ENCODE data around the gene NLRC5. TPM values are rescaled to one million over a fixed set of nuclear protein-coding genes. Genes with fewer than 3 reads are reported as not detected.
"Not testable (repeated sequence)": the region's sequence is repeated elsewhere in the genome, so short reads cannot be mapped to it uniquely, and the experiment has no call there.

NLRC5 gene
- total RNA-seq, 4 donors from 2014 or later: 32.4 to 57.9 (median 37.1) TPM

- H3K4me3 ChIP-seq: no peak overlapping the region
- H3K4me1 ChIP-seq: peaks cover 0 to 66% (median 23%) of the 10 kb centered on the region in 4 donors
- no peak for DNase-seq (ENCODE audit: low spot score in 2 of 2)
- H3K27ac ChIP-seq: peak overlapping the region in 2 of 4 donors; percentile 77 to 93
- TF ChIP-seq POLR2A (IDR thresholded peaks at IDR 0.05) (no peak), EP300 (IDR thresholded peaks at IDR 0.05) (no peak), CTCF (IDR thresholded peaks at IDR 0.05) (no peak)
- 91 to 94% methylated on average over 2 of the region's 2 CpGs for WGBS, 2 donors
- H3K27me3 ChIP-seq: no peaks in the 10 kb centered on the region
- no peaks in the 10 kb centered on the region for H3K9me3 ChIP-seq
- H3K36me3 ChIP-seq: peaks cover 0 to 5% (median 0%) of the 10 kb centered on the region in 3 donors
Measured at GRCh38 chr16:56987692-56988091, 1.7 kb upstream of the NLRC5 start.

GRCh38 chr16:56988161-56988947 is 1.0 kb upstream of the NLRC5 start:
- DNase-seq (ENCODE audit: low spot score in 2 of 2): peak in 1 of 2 donors; percentile 24
- Histone ChIP-seq H3K27me3 (no peaks in the 10 kb centered on the region), H3K36me3 (peaks cover 0 to 2% (median 0%) of the 10 kb centered on the region in 3 donors), H3K27ac (peak overlapping the region; percentile 77 to 93 (median 83)), H3K9me3 (no peaks in the 10 kb centered on the region), H3K4me3 (peak overlapping the region; percentile 47 to 74 (median 62)), H3K4me1 (peaks cover 0 to 66% (median 23%) of the 10 kb centered on the region in 4 donors)
- no peak for TF ChIP-seq POLR2A (IDR thresholded peaks at IDR 0.05)
- TF ChIP-seq EP300 (IDR thresholded peaks at IDR 0.05): no peak
- no peak for TF ChIP-seq CTCF (IDR thresholded peaks at IDR 0.05)
- WGBS, 2 donors: 86 to 92% methylated on average over 6 of the region's 6 CpGs

- H3K36me3 ChIP-seq: no peaks in the 10 kb centered on the region
- TF ChIP-seq EP300 (IDR thresholded peaks at IDR 0.05) (no peak), CTCF (IDR thresholded peaks at IDR 0.05) (no peak), POLR2A (IDR thresholded peaks at IDR 0.05) (no peak)
- WGBS, 2 donors: 25 to 28% methylated on average over 7 of the region's 7 CpGs
- H3K4me1 ChIP-seq: peaks cover 0 to 62% (median 22%) of the 10 kb centered on the region in 4 donors
- H3K27ac ChIP-seq: peak overlapping the region; percentile 77 to 93 (median 83)
- H3K9me3 ChIP-seq: no peaks in the 10 kb centered on the region
- H3K4me3 ChIP-seq: peak overlapping the region; percentile 47 to 74 (median 62)
- DNase-seq (ENCODE audit: low spot score in 2 of 2): no peak
- no peaks in the 10 kb centered on the region for H3K27me3 ChIP-seq
Measured at GRCh38 chr16:56989988-56990387, 631 bp downstream of the NLRC5 start.

DNA sequence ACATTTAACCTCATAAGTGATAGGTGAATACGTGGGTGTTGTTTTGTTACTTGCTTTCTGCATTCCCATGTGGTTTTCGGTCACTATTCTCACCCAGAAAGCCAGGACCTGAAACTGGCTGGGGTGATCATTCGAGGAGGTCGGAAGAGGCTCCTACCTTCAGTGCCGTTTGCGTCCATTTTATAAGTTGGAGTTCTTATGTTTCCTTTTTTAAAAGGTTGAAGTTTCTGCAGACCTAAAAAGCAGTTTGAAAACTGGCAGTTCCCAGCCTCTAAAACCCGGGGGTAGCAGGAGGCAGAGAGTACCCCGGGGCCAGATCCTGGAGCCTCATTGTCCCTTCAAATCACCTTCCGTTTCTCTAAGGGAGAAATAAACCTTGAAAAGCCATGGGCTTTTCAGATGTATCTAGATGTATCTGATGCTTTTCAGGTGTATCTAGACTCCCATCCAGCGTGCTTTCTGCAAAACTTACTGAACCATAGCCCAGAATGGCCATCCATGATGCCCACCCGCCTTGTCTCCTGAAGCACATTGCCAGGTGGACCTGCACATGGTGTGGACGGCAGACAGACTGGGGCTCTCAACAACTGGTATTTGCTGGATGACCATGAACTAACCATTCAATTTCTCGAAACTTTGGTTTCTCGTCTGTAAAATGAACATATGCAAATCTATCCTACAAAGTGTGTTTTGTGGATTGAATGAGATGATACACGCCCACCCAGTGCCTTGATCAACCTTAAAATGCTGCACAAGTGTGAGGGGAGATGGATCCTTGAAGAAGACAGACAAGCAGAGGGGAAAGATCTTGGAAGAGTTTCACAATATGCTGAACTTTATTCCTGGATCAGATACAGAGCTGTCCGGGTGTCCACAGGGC is 1.3 kb downstream of the NLRC5 start:
- TF ChIP-seq EP300 (IDR thresholded peaks at IDR 0.05) (no peak), POLR2A (IDR thresholded peaks at IDR 0.05) (no peak), CTCF (IDR thresholded peaks at IDR 0.05) (no peak)
- no peaks in the 10 kb centered on the region for H3K9me3 ChIP-seq
- peak overlapping the region in 3 of 4 donors; percentile 47 to 74 (median 63) for H3K4me3 ChIP-seq
- H3K36me3 ChIP-seq: no peaks in the 10 kb centered on the region
- H3K27me3 ChIP-seq: no peaks in the 10 kb centered on the region
- WGBS, 2 donors: 81 to 84% methylated on average over 16 of the region's 16 CpGs
- no peak for DNase-seq (ENCODE audit: low spot score in 2 of 2)
- H3K4me1 ChIP-seq: peaks cover 0 to 56% (median 19%) of the 10 kb centered on the region in 4 donors
- H3K27ac ChIP-seq: peak overlapping the region in 2 of 4 donors; percentile 88 to 93

- not testable (repeated sequence) for DNase-seq (ENCODE audit: low spot score in 2 of 2)
- H3K27ac ChIP-seq: peak overlapping the region in 1 of 4 donors; percentile 21
Measured at GRCh38 chr16:56992431-56992830, 3.1 kb downstream of the NLRC5 start.

More at GRCh38 chr16:56992431-56992830, 3.1 kb downstream of the NLRC5 start:
- 95 to 100% methylated on average over 1 of the region's 1 CpG for WGBS, 2 donors
- H3K4me3 ChIP-seq, H3K9me3 ChIP-seq, H3K27me3 ChIP-seq, H3K36me3 ChIP-seq: not testable (repeated sequence)
- H3K4me1 ChIP-seq: peaks cover 0 to 42% (median 14%) of the 10 kb centered on the region in 4 donors

Data from tibial nerve (tissue), 4 donors.